Measurements from ENCODE around the gene INF2.

Gene INF2

GRCh38 chr14:104685998-104686610 lies 3.3 kb upstream of the INF2 start:
- ATAC-seq: no peak
- TF ChIP-seq OSR1 (CRISPR knock-in tag; IDR thresholded peaks at IDR 0.05) (no peak), POU6F1 (CRISPR knock-in tag; IDR thresholded peaks at IDR 0.05; ENCODE audit: borderline replicate concordance, low read depth) (no peak), CREB5 (CRISPR knock-in tag; IDR thresholded peaks at IDR 0.05; ENCODE audit: low read depth) (no peak), ZNF565 (CRISPR knock-in tag; conservative IDR thresholded peaks at IDR 0.05; ENCODE audit: low read depth) (no peak)

- no peak for TF ChIP-seq TCF4 (CRISPR knock-in tag; IDR thresholded peaks at IDR 0.05; ENCODE audit: borderline replicate concordance)
- no peak for TF ChIP-seq RARB (CRISPR knock-in tag; IDR thresholded peaks at IDR 0.05)
- TF ChIP-seq GLIS3 (CRISPR knock-in tag; IDR thresholded peaks at IDR 0.05): no peak
- TF ChIP-seq ESRRG (CRISPR knock-in tag; IDR thresholded peaks at IDR 0.05): no peak
- no peak for TF ChIP-seq SNAI2 (CRISPR knock-in tag; IDR thresholded peaks at IDR 0.05)
- no peak for ATAC-seq
These were observed 2.5 kb upstream of the INF2 start for GRCh38 chr14:104686624-104687517.

GRCh38 chr14:104687601-104688504 lies 1.6 kb upstream of the INF2 start:
- peak; percentile 75 for ATAC-seq
- TF ChIP-seq ZC3H10 (CRISPR knock-in tag; IDR thresholded peaks at IDR 0.05): no peak
- no peak for TF ChIP-seq CREB5 (CRISPR knock-in tag; IDR thresholded peaks at IDR 0.05; ENCODE audit: low read depth)

GRCh38 chr14:104688505-104689108 lies 811 bp upstream of the INF2 start:
- TF ChIP-seq TOX (CRISPR knock-in tag; IDR thresholded peaks at IDR 0.05; ENCODE audit: borderline replicate concordance) (no peak), TSHZ2 (CRISPR knock-in tag; IDR thresholded peaks at IDR 0.05) (no peak), TCF4 (CRISPR knock-in tag; IDR thresholded peaks at IDR 0.05; ENCODE audit: borderline replicate concordance) (no peak)
- no peak for ATAC-seq

- peak; percentile 15 for ATAC-seq
- TF ChIP-seq BACH2 (CRISPR knock-in tag; IDR thresholded peaks at IDR 0.05; ENCODE audit: borderline replicate concordance) (no peak), ZNF70 (CRISPR knock-in tag; IDR thresholded peaks at IDR 0.05) (no peak), ARNTL (CRISPR knock-in tag; IDR thresholded peaks at IDR 0.05; ENCODE audit: borderline replicate concordance, low read depth) (no peak), ZNF8 (CRISPR knock-in tag; IDR thresholded peaks at IDR 0.05) (no peak), RARB (CRISPR knock-in tag; IDR thresholded peaks at IDR 0.05) (no peak), ZFP3 (CRISPR knock-in tag; IDR thresholded peaks at IDR 0.05) (no peak), PPARA (CRISPR knock-in tag; IDR thresholded peaks at IDR 0.05; ENCODE audit: borderline replicate concordance) (no peak), TOX (CRISPR knock-in tag; IDR thresholded peaks at IDR 0.05; ENCODE audit: borderline replicate concordance) (no peak), TSHZ2 (CRISPR knock-in tag; IDR thresholded peaks at IDR 0.05) (no peak)
These were observed 678 bp downstream of the INF2 start for GRCh38 chr14:104689881-104690711.

Measured in SK-N-SH treated with all-trans-retinoic acid at 6 μM for 48 hours (cell line).